ENCODE data around the gene ATP5MG. TPM values are rescaled to one million over a fixed set of nuclear protein-coding genes. Genes with fewer than 3 reads are reported as not detected.
"Not testable (repeated sequence)": the region's sequence is repeated elsewhere in the genome, so short reads cannot be mapped to it uniquely, and the experiment has no call there.

Gene ATP5MG
- total RNA-seq, 1 donor from 2014 or later: 140 TPM

- DNase-seq: no peak
- Histone ChIP-seq H3K36me3 (peaks cover 54% of the 10 kb centered on the region), H3K9me3 (no peaks in the 10 kb centered on the region), H3K4me1 (no peaks in the 10 kb centered on the region), H3K27ac (no peak overlapping the region), H3K4me3 (no peak overlapping the region), H3K27me3 (no peaks in the 10 kb centered on the region)
- no peak for ATAC-seq
- intact Hi-C loops (cut with DNase I): no loop called here
- no peak for TF ChIP-seq CTCF (IDR thresholded peaks at IDR 0.05)
These were observed 8.8 kb downstream of the ATP5MG start for GRCh38 chr11:118410055-118410745.

GRCh38 chr11:118411530-118411929 is 10.1 kb downstream of the ATP5MG start:
- intact Hi-C loops (cut with DNase I): no loop called here
- no peak for DNase-seq
- ATAC-seq: no peak
- Histone ChIP-seq H3K27me3 (no peaks in the 10 kb centered on the region), H3K4me1 (no peaks in the 10 kb centered on the region), H3K27ac (no peak overlapping the region), H3K36me3 (peaks cover 42% of the 10 kb centered on the region), H3K9me3 (no peaks in the 10 kb centered on the region), H3K4me3 (no peak overlapping the region)
- TF ChIP-seq CTCF (IDR thresholded peaks at IDR 0.05): no peak

- DNase-seq: no peak
These were observed 11.5 kb downstream of the ATP5MG start for GRCh38 chr11:118412921-118413320.

GRCh38 chr11:118415062-118415738 is 13.8 kb downstream of the ATP5MG start:
- H3K4me3 ChIP-seq: no peak overlapping the region
- ATAC-seq (no peak), DNase-seq (no peak)
- TF ChIP-seq CTCF (IDR thresholded peaks at IDR 0.05): no peak
- H3K27ac ChIP-seq: no peak overlapping the region
- no peaks in the 10 kb centered on the region for H3K27me3 ChIP-seq
- H3K9me3 ChIP-seq: no peaks in the 10 kb centered on the region
- H3K36me3 ChIP-seq: peaks cover 5% of the 10 kb centered on the region
- intact Hi-C loops (cut with DNase I): no loop called here
- H3K4me1 ChIP-seq: no peaks in the 10 kb centered on the region

More at GRCh38 chr11:118412921-118413320, 11.5 kb downstream of the ATP5MG start:
- Histone ChIP-seq H3K27me3 (no peaks in the 10 kb centered on the region), H3K9me3 (no peaks in the 10 kb centered on the region), H3K27ac (no peak overlapping the region), H3K36me3 (peaks cover 28% of the 10 kb centered on the region), H3K4me1 (no peaks in the 10 kb centered on the region), H3K4me3 (no peak overlapping the region)
- intact Hi-C loops (cut with DNase I): no loop called here
- ATAC-seq: no peak
- no peak for TF ChIP-seq CTCF (IDR thresholded peaks at IDR 0.05)

- Histone ChIP-seq H3K27ac (no peak overlapping the region), H3K4me1 (no peaks in the 10 kb centered on the region), H3K9me3 (no peaks in the 10 kb centered on the region), H3K27me3 (no peaks in the 10 kb centered on the region), H3K36me3 (peaks cover 2% of the 10 kb centered on the region), H3K4me3 (no peak overlapping the region)
- no peak for DNase-seq
- no peak for TF ChIP-seq CTCF (IDR thresholded peaks at IDR 0.05)
- intact Hi-C loops (cut with DNase I): no loop called here
- peak; percentile 61 for ATAC-seq
These were observed 14.3 kb downstream of the ATP5MG start for GRCh38 chr11:118415739-118416068.

- H3K27me3 ChIP-seq; H3K4me3 ChIP-seq; DNase-seq; H3K36me3 ChIP-seq; H3K4me1 ChIP-seq; ATAC-seq; H3K9me3 ChIP-seq; H3K27ac ChIP-seq; intact Hi-C loops (cut with DNase I): not testable (repeated sequence)
These were observed 15.5 kb downstream of the ATP5MG start for GRCh38 chr11:118416900-118417299.

All from upper lobe of right lung (tissue), 1 donor.